ENCODE data around the gene HDAC4.

DNA sequence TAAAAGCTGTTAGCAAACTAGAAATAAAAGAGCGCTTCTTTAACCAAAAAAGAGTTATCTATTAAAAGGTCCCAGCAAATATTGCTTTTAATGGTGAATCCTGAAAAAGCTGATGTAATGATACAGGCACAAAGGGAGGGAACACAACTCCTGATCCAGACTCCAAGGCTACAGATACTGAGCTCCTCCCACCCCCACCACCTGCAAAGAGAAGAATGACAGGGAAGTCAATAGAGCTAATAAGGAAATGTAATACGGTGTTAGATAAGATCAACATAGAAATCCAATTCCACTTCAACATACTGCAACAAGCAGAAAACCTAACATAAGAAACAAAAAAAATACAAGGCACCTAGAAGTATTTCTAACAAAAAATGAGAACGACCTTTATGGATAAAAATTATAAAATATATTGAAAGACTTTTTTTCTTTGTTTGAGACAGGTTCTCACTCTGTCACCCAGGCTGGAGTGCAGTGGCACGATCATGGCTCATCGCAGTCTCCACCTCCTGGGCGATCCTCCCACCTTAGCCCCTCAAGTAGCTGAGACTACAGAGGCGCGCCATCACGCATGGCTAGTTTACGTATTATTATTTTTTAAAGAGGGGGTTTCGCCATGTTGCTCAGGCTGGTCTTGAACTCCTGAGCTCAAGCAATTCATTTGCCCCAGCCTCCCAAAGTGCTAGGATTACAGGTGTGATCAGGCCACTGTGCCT, 192.2 kb downstream of the HDAC4 start:
- no peak for TF ChIP-seq ZNF274 (IDR thresholded peaks at IDR 0.05; ENCODE audit: insufficient read depth, insufficient read length)
- TF ChIP-seq POLR2A (IDR thresholded peaks at IDR 0.05; ENCODE audit: low read depth, low read length): no peak
- TF ChIP-seq, protein P1, sequence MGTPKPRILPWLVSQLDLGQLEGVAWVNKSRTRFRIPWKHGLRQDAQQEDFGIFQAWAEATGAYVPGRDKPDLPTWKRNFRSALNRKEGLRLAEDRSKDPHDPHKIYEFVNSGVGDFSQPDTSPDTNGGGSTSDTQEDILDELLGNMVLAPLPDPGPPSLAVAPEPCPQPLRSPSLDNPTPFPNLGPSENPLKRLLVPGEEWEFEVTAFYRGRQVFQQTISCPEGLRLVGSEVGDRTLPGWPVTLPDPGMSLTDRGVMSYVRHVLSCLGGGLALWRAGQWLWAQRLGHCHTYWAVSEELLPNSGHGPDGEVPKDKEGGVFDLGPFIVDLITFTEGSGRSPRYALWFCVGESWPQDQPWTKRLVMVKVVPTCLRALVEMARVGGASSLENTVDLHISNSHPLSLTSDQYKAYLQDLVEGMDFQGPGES (IDR thresholded peaks at IDR 0.05): no peak
- TF ChIP-seq TBL1XR1 (IDR thresholded peaks at IDR 0.05; ENCODE audit: low read depth, low read length): no peak
- TF ChIP-seq, protein P2, sequence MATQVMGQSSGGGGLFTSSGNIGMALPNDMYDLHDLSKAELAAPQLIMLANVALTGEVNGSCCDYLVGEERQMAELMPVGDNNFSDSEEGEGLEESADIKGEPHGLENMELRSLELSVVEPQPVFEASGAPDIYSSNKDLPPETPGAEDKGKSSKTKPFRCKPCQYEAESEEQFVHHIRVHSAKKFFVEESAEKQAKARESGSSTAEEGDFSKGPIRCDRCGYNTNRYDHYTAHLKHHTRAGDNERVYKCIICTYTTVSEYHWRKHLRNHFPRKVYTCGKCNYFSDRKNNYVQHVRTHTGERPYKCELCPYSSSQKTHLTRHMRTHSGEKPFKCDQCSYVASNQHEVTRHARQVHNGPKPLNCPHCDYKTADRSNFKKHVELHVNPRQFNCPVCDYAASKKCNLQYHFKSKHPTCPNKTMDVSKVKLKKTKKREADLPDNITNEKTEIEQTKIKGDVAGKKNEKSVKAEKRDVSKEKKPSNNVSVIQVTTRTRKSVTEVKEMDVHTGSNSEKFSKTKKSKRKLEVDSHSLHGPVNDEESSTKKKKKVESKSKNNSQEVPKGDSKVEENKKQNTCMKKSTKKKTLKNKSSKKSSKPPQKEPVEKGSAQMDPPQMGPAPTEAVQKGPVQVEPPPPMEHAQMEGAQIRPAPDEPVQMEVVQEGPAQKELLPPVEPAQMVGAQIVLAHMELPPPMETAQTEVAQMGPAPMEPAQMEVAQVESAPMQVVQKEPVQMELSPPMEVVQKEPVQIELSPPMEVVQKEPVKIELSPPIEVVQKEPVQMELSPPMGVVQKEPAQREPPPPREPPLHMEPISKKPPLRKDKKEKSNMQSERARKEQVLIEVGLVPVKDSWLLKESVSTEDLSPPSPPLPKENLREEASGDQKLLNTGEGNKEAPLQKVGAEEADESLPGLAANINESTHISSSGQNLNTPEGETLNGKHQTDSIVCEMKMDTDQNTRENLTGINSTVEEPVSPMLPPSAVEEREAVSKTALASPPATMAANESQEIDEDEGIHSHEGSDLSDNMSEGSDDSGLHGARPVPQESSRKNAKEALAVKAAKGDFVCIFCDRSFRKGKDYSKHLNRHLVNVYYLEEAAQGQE (IDR thresholded peaks at IDR 0.05; ENCODE audit: low read depth, low read length): no peak
- TF ChIP-seq, protein P3, sequence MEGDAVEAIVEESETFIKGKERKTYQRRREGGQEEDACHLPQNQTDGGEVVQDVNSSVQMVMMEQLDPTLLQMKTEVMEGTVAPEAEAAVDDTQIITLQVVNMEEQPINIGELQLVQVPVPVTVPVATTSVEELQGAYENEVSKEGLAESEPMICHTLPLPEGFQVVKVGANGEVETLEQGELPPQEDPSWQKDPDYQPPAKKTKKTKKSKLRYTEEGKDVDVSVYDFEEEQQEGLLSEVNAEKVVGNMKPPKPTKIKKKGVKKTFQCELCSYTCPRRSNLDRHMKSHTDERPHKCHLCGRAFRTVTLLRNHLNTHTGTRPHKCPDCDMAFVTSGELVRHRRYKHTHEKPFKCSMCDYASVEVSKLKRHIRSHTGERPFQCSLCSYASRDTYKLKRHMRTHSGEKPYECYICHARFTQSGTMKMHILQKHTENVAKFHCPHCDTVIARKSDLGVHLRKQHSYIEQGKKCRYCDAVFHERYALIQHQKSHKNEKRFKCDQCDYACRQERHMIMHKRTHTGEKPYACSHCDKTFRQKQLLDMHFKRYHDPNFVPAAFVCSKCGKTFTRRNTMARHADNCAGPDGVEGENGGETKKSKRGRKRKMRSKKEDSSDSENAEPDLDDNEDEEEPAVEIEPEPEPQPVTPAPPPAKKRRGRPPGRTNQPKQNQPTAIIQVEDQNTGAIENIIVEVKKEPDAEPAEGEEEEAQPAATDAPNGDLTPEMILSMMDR (IDR thresholded peaks at IDR 0.05 in 2 of 3, conservative IDR thresholded peaks at IDR 0.05 in 1 of 3; ENCODE audit: control insufficient read depth in 2 of 3, extremely low read depth in 1 of 3, insufficient read depth in 1 of 3, low read depth in 3 of 3, low read length in 3 of 3): no peak

Data from GM12878 (cell line).